ENCODE data around the gene CSF1R. TPM values are rescaled to one million over a fixed set of nuclear protein-coding genes. Genes with fewer than 3 reads are reported as not detected.
"Not testable (repeated sequence)": the region's sequence is repeated elsewhere in the genome, so short reads cannot be mapped to it uniquely, and the experiment has no call there.

The CSF1R gene
- polyA plus RNA-seq, 4 donors = 13.7 to 18.0 (median 16.9) TPM

DNA sequence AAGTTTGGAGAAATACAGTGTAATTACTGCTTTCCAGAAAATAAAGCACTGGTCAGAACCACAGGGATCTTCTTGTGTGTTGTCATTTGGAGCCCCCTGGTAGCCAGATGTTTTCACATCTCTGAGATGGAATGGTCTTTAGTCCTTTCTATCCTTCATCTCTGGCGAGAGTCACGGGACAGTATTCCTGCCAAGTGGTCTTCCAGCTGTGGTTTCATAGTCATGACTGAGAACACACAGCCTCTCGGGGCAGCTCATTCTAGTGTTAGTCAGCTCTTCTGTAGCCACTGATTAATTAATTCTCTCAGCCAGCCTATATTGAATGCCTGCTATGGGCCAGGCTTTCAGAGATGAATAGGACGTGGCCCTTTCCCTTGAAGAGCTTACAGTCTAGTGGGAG is 51.7 kb downstream of the CSF1R start:
- no peak for DNase-seq (ENCODE audit: low read depth in 4 of 4, low spot score in 2 of 4)

DNA sequence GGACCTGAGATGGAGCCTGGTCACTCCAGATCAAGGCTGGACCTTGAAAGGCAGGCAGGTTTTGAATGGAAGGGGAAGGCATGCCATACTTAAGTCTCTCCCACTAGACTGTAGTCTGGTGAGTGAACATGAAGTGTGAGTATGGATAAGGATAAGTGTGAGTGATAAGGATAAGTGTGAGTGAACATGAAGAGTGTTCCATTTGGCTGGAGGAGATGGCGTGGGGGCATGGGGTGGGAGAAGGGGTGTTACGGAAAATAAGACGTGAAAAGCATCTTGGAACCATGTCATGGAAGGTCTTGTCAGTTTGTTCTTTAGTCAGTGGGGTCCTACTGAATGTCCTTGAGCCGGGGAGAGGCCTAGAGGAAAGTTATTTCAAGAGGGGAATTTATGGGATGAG is 53.0 kb downstream of the CSF1R start:
- DNase-seq (ENCODE audit: low read depth in 4 of 4, low spot score in 2 of 4) = no peak

DNA sequence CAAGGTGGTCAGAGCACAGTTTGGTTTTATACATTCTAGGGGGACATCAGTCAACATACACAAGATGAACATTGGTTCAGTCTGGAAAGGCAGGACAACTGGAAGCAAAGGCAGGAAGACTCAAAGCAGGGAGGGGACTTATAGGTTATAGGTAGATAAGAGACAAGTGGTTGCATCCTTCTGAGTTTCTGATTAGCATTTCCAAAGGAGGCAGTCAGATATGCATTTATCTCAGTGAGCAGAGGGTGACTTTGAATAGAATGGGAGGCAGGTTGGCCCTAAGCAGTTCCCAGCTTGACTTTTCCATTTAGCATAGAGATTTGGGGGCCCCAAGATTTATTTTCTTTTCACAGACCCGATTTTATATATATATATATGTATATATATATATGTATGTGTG is 58.3 kb downstream of the CSF1R start:
- DNase-seq (ENCODE audit: low read depth in 4 of 4, low spot score in 2 of 4) = not testable (repeated sequence)

DNA sequence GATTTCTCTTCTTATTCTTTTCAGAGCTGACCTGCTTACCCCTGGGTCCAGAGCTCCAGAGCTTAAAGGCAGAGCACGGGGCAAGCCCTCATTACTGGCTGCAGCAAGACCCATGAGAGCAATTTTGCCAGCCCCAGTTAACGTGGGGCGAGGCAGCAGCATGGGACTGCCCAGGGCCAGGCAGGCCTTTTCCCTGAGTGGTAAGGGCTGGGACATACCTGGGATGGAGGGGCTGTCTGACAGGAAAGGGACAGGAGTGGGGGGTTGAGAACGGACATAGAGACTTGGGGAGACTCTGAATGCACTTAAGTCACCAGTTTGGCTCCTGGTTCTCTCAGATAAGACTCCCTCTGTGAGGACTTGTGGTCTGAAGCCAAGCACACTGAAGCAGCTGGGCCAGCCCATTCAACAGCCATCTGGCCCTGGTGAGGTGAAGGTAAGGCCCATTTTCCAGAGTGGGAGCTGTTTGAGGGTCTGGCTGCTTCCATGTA is 59.6 kb downstream of the CSF1R start:
- no peak for DNase-seq (ENCODE audit: low read depth in 4 of 4, low spot score in 2 of 4)

DNA sequence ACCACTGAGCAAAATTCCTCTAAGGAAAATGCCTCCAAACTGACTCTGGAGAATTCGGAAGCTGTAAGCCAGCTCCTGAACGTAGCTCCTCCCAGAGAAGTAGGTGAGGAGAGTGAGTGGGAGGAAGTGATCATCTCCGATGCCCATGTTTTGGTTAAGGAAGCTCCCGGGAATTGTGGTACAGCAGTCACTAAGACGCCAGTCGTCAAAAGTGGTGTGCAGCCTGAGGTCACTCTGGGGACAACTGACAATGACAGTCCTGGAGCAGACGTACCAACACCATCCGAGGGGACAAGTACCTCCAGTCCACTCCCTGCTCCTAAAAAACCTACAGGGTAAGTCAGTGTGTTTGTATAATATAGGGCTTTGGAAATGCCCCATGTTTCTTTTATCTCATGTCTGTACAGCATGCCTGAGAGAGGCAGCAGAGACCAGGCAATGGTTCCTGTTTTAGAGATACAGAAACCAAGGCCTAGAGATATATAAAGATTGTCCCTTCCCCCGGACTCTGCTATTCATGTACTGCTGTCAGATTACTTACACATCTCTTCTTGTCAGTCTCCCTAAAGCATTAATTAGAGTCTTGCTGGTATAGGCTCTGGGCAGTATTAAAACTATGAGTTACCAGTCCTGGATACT is 61.9 kb downstream of the CSF1R start:
- DNase-seq (ENCODE audit: low read depth in 4 of 4, low spot score in 2 of 4) = no peak

DNA sequence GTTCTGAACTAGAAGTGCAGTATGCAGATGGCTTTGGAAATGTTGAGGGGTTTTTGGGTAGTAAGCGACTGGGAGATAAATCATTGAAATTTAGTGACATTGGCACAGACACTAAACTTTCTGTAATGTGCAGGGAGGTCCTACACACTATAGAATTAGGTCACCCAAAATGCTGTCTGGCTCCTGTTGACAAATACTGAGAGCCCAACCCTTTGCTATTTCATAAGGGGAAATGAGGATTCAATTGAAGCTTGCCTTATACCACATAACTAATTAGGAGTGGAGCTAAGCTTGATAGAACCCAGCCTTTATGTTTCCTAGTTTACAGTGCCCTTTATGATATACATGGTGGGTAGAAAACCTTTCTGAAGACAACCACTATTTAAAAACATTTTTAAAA is 63.2 kb downstream of the CSF1R start:
- DNase-seq (ENCODE audit: low read depth in 4 of 4, low spot score in 2 of 4) = no peak

DNA sequence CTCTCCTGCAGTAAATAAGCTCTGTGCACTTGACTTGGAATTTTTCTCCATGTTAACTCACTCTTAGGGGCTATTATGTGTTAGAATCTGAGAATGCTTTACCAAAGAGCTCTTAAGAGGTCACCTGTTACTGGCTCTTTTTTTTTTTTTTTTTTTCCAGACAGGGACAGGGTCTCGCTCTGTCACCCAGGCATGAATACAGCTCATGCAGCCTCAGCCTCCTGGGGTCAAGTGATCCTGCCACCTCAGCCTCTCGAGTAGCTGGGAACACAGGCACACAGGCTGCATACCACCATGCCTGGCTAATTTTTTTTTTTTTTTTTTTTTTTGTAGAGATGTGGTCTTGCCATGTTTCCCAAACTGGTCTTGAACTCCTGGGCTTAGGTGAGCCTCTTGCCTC is 63.7 kb downstream of the CSF1R start:
- DNase-seq (ENCODE audit: low read depth in 4 of 4, low spot score in 2 of 4) = no peak

DNA sequence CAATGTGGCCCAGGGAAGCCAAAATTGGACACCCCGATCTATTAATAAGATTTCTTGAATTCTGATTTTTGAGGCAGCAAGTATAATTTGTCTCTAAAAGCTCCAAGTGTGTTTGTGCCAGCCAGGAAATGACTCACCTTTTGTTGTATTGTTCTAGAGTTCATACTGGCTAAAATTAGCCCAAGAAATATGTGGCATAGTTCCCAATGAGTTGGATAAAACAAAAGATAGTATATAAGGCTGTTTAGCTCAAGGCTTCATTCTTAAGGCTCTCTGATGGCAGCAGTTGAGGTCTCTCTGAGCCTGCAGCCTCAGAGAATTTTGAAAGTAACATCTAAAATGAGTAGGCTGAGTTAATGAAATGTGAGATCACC is 64.2 kb downstream of the CSF1R start:
- no peak for DNase-seq (ENCODE audit: low read depth in 4 of 4, low spot score in 2 of 4)

DNA sequence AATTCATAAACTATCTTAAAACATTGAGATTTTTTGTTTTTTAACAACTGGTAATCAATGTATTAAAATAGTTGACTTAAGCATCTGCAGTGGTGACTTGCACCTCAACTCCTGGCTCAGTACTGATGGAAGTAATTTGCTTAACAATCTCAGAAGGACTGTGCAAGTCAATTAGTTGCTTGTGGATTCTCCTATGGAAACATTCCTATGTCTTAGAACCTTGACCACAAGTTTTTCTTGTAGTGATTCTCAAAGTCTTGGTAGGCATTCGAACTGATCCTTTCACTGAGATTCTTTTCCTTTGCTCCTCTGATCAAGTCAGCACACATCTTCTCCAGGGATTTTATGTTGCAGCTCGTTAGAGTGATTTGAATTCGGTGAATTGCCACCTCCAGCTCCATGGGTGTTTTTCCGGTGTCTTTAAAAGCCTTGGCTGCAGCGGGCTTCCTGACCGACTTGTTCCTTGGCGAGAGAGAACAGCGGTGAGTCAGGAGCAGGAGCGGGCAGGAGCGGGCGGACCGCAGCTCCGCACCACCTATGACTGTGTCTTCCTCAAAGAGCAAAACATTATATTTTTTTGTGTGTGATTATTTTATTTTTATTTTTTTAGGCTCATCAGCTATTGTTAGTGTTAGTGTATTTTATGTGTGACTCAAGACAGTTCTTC is 64.7 kb downstream of the CSF1R start:
- no peak for DNase-seq (ENCODE audit: low read depth in 4 of 4, low spot score in 2 of 4)

DNA sequence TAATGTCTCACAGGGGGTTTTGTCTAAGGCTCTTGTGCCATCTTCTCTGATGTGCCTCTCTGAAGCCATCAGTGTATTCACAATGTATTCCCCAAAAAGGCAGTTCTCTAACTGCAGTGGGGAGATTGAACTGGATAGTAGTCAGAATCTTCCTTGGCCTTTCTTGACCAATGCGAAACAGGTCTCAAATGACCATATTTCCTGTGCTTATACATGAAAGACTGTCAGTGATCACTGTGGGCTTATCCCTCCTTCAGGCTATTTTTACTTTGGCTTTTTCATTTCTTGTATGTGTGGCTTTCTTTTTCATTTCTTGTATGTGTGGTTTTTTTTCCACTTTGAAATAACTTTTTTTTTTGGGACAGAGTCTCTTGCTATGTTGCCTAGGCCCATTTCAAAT is 66.1 kb downstream of the CSF1R start:
- DNase-seq (ENCODE audit: low read depth in 4 of 4, low spot score in 2 of 4) = no peak

DNA sequence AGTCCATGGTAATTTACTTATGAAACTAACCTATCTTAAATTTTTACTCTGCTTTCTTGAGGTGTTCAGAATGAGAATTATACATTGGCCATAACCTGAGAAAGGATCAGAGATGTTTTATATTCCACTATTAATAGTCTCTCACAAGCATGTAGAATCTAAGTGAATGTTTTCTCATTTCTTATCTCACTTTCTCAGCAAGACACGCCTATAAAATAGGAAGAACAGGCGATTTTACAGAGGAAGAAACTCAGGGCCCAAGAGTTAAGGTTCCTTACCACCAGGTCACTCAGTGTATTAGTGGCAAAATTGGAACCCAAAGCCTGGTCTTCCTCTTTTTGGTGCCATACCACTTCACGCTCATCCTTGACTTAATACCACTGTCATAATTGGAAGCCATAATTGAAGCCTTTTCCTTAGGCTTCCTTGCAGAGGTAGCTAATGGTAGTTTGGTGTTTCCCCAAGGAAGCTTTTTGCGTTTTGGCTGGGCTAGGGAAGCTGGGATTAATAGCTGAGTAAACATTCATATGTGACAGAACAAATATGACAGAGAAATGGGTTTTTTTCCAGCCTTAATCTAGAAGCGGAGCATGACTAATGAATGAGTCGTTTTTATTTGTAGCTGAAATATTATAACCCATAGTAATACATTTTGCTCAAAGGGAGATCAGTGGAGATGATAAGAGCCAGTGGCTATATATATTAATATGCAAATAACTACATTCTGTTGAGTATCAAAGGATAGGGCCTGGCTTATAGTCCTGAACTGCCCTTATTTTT is 68.9 kb downstream of the CSF1R start:
- no peak for DNase-seq (ENCODE audit: low read depth in 4 of 4, low spot score in 2 of 4)

DNA sequence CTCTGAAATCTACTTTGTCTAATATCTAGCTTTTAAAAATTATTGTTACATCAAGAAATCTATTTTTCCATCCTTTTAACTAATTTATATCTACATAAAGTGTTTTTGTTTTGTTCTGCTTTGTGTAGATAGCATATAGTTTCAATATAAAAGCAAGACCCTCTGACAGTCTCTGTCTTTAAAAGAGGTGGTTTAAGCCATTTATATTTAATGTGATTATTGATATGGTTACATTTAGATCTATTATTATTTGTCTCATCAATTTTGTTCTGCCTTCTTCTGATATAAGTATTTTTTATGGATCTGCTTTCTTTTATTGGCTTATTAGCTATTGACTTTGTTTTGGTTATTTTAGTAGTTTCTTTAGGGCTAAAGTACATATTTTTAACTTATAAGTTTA is 69.8 kb downstream of the CSF1R start:
- DNase-seq (ENCODE audit: low read depth in 4 of 4, low spot score in 2 of 4) = no peak

DNA sequence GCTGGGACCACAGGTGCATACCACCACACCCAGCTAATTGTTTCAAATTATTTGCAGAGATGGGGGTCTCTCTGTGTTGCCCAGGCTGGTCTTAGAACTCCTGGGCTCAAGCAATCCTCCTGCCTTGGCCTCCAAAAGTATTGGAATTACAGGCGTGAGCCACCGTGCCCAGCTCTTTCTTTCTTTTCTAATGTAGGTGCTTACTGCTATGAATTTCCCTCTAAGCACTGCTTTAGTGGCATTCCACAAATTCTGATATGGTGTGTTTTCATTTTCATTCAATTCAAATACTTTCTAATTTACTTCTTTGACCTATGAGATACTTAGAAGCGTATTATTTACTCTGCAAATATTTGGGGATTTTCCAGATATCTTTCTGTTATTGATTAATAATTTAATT is 70.9 kb downstream of the CSF1R start:
- DNase-seq (ENCODE audit: low read depth in 4 of 4, low spot score in 2 of 4) = no peak

DNA sequence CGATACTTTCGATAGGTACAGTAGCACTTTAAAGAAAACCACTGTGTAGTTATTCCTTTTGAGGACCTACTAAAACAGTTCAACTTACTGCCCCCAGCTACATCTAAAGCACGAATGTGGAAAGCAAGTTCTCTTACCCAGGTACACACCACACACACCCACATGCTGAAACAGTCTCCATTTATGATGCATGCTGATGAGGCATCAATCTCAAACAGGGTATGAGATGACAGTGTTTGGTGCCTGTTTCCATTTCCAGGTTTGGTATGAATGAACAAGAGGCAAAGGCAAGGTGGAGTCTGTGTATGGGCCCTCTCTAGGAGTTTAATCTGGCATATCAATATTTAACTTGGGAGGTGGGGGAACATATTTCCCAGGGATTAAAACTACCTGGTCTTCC is 71.9 kb downstream of the CSF1R start:
- DNase-seq (ENCODE audit: low read depth in 4 of 4, low spot score in 2 of 4) = no peak

DNA sequence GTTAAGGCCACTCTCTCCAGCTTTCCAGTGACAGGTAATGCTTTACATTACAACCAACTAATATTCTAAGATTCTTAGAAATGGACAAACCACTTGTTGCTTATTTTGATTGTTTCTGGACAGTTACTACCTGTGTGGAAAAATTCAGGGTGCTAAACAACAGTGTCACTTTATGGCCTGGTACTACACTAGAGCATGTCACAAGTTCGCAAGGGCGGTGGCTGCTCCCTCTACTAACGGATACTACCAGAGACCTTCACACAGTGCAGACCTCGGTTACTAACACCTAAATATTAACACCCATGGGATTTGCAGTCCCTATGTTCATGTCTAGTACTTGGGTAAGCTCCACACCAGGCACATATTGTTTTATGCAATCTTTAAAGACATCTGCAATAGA is 72.4 kb downstream of the CSF1R start:
- no peak for DNase-seq (ENCODE audit: low read depth in 4 of 4, low spot score in 2 of 4)

DNA sequence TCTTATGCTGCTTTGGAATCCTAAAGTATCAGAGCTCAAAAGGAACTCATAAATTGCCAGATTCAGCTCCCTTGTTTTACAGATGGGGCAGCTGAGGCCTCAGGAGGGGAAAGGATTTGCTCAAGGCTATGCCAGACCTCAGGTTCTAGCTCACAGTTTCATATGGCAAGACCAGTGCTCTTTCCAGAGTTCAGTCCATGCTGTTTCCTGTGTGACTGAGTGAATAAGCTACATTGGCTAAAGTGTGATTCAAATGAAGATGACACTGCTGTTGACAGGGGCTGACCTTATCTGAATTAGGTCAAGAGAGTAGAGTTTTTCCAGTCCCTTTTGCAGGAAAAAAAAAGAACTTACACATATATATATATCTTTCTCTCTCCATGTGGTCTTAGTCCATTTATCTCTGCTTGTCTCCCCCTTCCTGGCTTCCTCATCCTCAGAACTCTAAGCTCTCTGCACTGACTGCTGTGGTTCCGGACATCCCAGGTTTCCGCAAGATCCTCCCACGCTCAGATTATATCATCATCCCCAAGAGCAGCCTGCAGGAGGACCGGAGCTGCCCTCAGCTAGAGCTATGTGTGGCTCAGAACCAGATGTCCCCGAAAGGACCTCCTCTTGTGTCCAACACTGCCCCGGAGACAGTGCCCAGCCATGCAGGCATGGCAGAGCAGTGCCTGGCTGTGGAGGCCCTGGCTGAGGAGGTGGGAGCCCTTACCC is 76.5 kb downstream of the CSF1R start:
- no peak for DNase-seq (ENCODE audit: low read depth in 4 of 4, low spot score in 2 of 4)

DNA sequence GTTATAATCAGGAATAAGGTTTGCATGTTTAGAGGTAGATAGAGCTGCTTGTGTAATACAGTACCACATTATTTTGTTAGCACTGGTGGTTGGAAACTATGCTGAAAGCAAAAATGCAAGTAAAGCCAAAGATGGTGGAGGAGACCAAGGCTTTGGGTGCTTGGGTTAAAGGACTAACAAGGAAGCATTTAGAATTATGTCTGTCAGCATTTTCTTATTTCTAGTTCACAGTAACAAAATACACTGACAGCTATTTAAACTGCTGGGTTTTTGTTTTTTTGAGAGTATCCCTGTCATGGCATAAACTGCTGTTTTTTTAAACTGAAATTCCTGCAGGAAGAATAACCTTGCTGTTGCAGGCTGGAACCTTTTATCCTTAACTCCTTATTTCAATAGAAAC is 79.3 kb downstream of the CSF1R start:
- no peak for DNase-seq (ENCODE audit: low read depth in 4 of 4, low spot score in 2 of 4)

DNA sequence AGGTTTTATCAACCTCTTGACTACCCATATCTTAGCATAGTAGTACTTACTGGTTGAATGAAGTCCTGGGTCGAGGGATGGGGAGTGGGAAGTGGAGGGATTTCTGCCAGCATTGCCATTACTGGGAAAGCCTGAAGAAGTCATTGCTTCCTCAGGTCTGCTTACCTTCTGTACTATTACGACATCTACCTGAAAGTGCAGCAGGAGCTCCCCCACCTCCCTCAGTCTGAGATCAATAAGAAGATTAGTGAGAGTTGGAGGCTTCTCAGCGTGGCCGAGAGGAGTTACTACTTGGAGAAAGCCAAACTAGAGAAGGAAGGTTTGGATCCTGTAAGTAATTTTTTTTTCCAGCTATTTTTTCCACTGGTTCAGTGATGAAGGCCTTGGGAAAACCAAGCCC is 80.0 kb downstream of the CSF1R start:
- DNase-seq (ENCODE audit: low read depth in 4 of 4, low spot score in 2 of 4) = no peak
